Gastroesophageal sphincter (tissue), 4 donors: ENCODE results near the gene TOR1AIP1. TPM values are rescaled to one million over a fixed set of nuclear protein-coding genes. Genes with fewer than 3 reads are reported as not detected.

Source experiments
- ATAC-seq: fragments of 150-250 bp; one replicate; pipeline ENCODE4 v1.9.1; 2016; ENCODE audit warnings: mild to moderate bottlenecking, moderate library complexity
- H3K27ac ChIP-seq, 4 donors: fragments of 200-600 bp; sonication (generic) in 3 of 4; 1 replicate in 3 of 4; 2 replicates in 1 of 4; pipeline ENCODE4 v1.5.1; 2016 to 2019
- H3K27me3 ChIP-seq: fragments of 200-600 bp; sonication (generic); one replicate; pipeline ENCODE4 v1.5.1; 2019
- H3K36me3 ChIP-seq, 2 donors: fragments of 200-600 bp; sonication (generic); one replicate each; pipeline ENCODE4 v1.5.1; 2019; ENCODE audit warnings: control low read depth in 1 of 2
- H3K4me1 ChIP-seq, 3 donors: fragments of 200-600 bp; sonication (generic); 1 replicate in 2 of 3; 2 replicates in 1 of 3; pipeline ENCODE4 v1.5.1; 2016 to 2019; ENCODE audit warnings: control low read depth in 2 of 3
- H3K4me3 ChIP-seq, 2 donors: fragments of 200-600 bp; sonication (generic); one replicate each; pipeline ENCODE4 v1.5.1; 2019; ENCODE audit warnings: mild to moderate bottlenecking in 1 of 2, moderate library complexity in 1 of 2
- H3K9me3 ChIP-seq, 3 donors: fragments of 200-600 bp; sonication (generic); one replicate each; pipeline ENCODE4 v1.5.1; 2017 to 2019; ENCODE audit warnings: control low read depth in 2 of 3
- EP300 ChIP-seq: sonication (generic); formaldehyde crosslinking; IDR thresholded peaks from one replicate; pipeline ENCODE4 v1.6.1; 2017; ENCODE audit warnings: antibody characterized with exemption, mild to moderate bottlenecking
- POLR2A ChIP-seq, 2 donors: fragments of 450-650 bp; IDR thresholded peaks; one replicate each; pipeline ENCODE4 v1.6.1; 2017; ENCODE audit warnings: antibody characterized with exemption in 2 of 2, mild to moderate bottlenecking in 2 of 2, moderate library complexity in 1 of 2
- POLR2AphosphoS5 ChIP-seq: sonication (generic); formaldehyde crosslinking; IDR thresholded peaks from one replicate; pipeline ENCODE4 v1.6.1; 2017; ENCODE audit warnings: antibody characterized with exemption
- whole genome bisulfite sequencing, 2 donors: methylation state at CpG; one replicate each; pipeline ENCODE4 v1.1.5; 2018; ENCODE audit warnings: low coverage in 1 of 2; 5-methylcytosine and 5-hydroxymethylcytosine counted together
- total RNA-seq, 4 donors: library from RNA; depleted of rRNA; stranded (reverse); fragments of >200 nt; gene quantifications; one replicate each; pipeline ENCODE4 v1.1.0, GENCODE V29; 2016
- TF ChIP-seq, protein P1 (sequence below), 4 experiments: fragments of 200-600 bp in 2 of 4; fragments of 450-650 bp in 2 of 4; sonication (generic) in 1 of 4; IDR thresholded peaks; one replicate each; pipeline ENCODE4 v1.5.1; 2017 to 2019; ENCODE audit warnings: antibody characterized with exemption in 4 of 4, mild to moderate bottlenecking in 2 of 4, moderate library complexity in 2 of 4

Gene TOR1AIP1
- total RNA-seq, 4 donors from 2014 or later: 132 to 162 (median 141) TPM

DNA sequence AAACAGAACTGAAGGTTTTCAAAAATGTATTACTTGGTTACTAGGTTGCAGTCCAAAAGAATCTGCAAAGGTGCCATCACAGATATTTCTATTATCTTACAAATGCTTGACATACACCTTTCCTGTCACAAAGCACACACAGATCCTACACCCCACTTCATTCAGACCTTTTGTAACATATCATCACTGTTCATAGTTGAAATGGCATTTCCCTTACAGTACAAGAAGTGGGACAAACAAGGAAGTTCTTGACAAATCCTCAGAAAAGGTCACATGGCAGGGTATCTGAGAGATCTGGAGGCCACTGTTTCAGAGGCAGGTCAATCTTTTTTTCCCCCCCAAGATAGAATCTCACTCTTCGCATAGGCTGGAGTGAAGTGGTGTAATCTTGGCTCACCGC is 25.8 kb upstream of the TOR1AIP1 start:
- H3K9me3 ChIP-seq: no peaks in the 10 kb centered on the region
- WGBS, 2 donors: 88 to 100% methylated on average over 1 to 2 of the region's 2 CpGs
- no peak overlapping the region for H3K27ac ChIP-seq

DNA sequence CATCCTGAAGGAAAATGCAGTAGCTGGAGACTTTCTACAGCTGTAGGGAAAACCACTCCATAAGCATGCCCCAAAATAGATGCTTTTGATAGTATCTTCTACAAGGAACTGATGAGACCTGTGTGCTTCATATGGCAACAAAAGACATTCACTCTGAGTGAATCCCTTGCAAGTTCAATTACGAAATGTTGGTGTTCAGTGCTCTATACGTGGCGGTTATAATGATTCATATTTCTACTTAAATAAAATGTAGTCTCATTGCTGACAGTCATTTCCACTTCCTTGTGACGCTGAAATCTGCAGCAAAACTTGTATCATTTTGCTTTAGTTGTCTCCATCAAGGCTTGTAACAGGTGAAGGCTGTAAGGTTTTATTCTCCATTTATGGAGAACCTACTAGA is 25.1 kb upstream of the TOR1AIP1 start:
- 96 to 98% methylated on average over 4 of the region's 4 CpGs for WGBS, 2 donors
- Histone ChIP-seq H3K4me3 (no peak overlapping the region), H3K9me3 (no peaks in the 10 kb centered on the region), H3K36me3 (peaks cover 0 to 45% of the 10 kb centered on the region in 2 donors), H3K27me3 (no peaks in the 10 kb centered on the region), H3K4me1 (no peaks in the 10 kb centered on the region), H3K27ac (no peak overlapping the region)
- no peak for ATAC-seq
- TF ChIP-seq EP300: no peak

More for the DNA sequence above, 25.8 kb upstream of the TOR1AIP1 start:
- no peak for ATAC-seq
- Histone ChIP-seq H3K36me3 (peaks cover 0 to 52% of the 10 kb centered on the region in 2 donors), H3K4me1 (no peaks in the 10 kb centered on the region), H3K4me3 (no peak overlapping the region), H3K27me3 (no peaks in the 10 kb centered on the region)
- TF ChIP-seq EP300 (no peak), POLR2A (IDR thresholded peaks at IDR 0.05) (no peak)
- TF ChIP-seq, protein P1, sequence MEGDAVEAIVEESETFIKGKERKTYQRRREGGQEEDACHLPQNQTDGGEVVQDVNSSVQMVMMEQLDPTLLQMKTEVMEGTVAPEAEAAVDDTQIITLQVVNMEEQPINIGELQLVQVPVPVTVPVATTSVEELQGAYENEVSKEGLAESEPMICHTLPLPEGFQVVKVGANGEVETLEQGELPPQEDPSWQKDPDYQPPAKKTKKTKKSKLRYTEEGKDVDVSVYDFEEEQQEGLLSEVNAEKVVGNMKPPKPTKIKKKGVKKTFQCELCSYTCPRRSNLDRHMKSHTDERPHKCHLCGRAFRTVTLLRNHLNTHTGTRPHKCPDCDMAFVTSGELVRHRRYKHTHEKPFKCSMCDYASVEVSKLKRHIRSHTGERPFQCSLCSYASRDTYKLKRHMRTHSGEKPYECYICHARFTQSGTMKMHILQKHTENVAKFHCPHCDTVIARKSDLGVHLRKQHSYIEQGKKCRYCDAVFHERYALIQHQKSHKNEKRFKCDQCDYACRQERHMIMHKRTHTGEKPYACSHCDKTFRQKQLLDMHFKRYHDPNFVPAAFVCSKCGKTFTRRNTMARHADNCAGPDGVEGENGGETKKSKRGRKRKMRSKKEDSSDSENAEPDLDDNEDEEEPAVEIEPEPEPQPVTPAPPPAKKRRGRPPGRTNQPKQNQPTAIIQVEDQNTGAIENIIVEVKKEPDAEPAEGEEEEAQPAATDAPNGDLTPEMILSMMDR (IDR thresholded peaks at IDR 0.05): no peak

DNA sequence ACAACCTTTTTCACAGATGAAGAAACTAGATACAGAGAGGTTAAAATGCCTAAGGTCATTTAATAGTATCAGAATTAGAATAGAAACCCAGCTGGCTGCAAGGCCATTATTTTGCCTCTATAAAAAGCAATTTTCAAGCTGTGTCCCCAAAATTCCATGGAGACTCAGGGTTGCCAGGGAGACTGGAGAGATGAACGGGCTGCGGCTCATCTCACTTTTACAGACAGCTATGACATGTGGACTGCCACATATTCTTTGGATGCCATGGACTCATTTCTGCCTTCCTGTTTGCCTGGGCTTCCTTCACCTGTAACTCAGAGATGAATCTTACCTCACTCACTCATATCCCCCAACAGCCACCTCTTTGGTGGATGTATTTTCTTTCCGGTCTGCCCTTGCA is 21.4 kb upstream of the TOR1AIP1 start:
- peaks cover 0 to 56% of the 10 kb centered on the region in 2 donors for H3K36me3 ChIP-seq
- no peak overlapping the region for H3K4me3 ChIP-seq
- no peak for ATAC-seq
- WGBS, 2 donors: 69 to 70% methylated on average over 2 to 3 of the region's 3 CpGs
- H3K4me1 ChIP-seq: no peaks in the 10 kb centered on the region
- no peak for TF ChIP-seq POLR2AphosphoS5
- TF ChIP-seq POLR2A (IDR thresholded peaks at IDR 0.05): no peak
- TF ChIP-seq, protein P1 (IDR thresholded peaks at IDR 0.05): no peak
- TF ChIP-seq EP300: no peak
- no peak overlapping the region for H3K27ac ChIP-seq
- no peaks in the 10 kb centered on the region for H3K27me3 ChIP-seq
- no peaks in the 10 kb centered on the region for H3K9me3 ChIP-seq

DNA sequence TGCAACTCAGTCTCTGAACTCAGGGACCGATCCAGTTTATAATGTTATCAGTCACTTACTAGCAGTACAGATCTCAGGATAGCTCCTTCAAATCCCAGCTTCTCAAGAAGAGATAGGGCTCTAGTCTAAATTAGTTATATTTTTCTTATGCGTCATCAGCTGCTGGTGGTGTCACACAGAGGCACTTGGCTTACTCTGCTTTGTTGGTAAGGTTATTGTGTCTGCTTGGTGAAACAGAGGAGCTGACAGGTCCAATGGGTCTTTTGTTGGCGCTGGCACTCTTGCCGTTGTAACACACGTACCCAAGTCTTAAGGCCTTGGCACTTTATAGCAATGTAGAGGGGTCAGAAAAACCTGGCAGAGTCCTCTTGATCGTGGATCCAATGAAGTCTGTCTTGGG is 16.7 kb upstream of the TOR1AIP1 start:
- no peak for TF ChIP-seq POLR2A (IDR thresholded peaks at IDR 0.05)
- TF ChIP-seq, protein P1 (IDR thresholded peaks at IDR 0.05): no peak
- no peak for TF ChIP-seq POLR2AphosphoS5
- TF ChIP-seq EP300: no peak
- Histone ChIP-seq H3K36me3 (peaks cover 0 to 73% of the 10 kb centered on the region in 2 donors), H3K9me3 (no peaks in the 10 kb centered on the region), H3K4me1 (peaks cover 0 to 11% (median 0%) of the 10 kb centered on the region in 3 donors), H3K4me3 (no peak overlapping the region), H3K27me3 (no peaks in the 10 kb centered on the region), H3K27ac (no peak overlapping the region)
- 82 to 100% methylated on average over 1 to 3 of the region's 6 CpGs for WGBS, 2 donors
- no peak for ATAC-seq

DNA sequence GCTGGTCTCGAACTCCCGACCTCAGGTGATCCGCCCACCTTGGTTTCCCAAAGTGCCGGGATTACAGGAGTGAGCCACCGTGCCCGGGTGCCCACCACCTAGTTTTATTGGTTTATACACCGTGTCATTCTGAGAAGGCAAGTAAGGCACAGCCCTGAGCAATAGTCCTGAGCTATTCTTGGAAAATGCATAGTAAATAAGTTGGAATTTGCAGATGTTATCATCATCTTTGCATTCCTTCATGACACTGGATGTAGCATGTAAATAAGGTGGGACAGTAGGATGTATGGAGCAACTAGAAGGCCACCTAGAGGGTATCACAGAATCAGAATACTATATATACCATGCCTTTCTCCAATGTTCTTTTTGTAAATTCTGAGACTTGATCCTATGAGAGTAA is 15.5 kb upstream of the TOR1AIP1 start:
- Histone ChIP-seq H3K9me3 (no peaks in the 10 kb centered on the region), H3K4me3 (no peak overlapping the region), H3K27ac (no peak overlapping the region), H3K36me3 (peaks cover 0 to 73% of the 10 kb centered on the region in 2 donors), H3K4me1 (peaks cover 0 to 23% (median 0%) of the 10 kb centered on the region in 3 donors), H3K27me3 (no peaks in the 10 kb centered on the region)
- ATAC-seq: no peak
- no peak for TF ChIP-seq POLR2A (IDR thresholded peaks at IDR 0.05)
- TF ChIP-seq, protein P1 (IDR thresholded peaks at IDR 0.05): no peak
- TF ChIP-seq EP300: no peak
- TF ChIP-seq POLR2AphosphoS5: no peak
- 94% methylated on average over 7 of the region's 7 CpGs; no CpG with 5 or more reads in 1 of the 2 donors for whole genome bisulfite sequencing, 2 donors
